CD4-positive, alpha-beta T cell (primary cell): ENCODE results near the gene TMC2. TPM values are rescaled to one million over a fixed set of nuclear protein-coding genes. Genes with fewer than 3 reads are reported as not detected.

Experiments used
- ATAC-seq: fragments of 200-7000 bp; cut with Tn5 transposase; one replicate; pipeline ENCODE4 v1.10.0; 2022; ENCODE audit warnings: mild to moderate bottlenecking; ENCODE audit not compliant: poor library complexity
- CTCF ChIA-PET: fragments of 350-600 bp; sonication (Branson Sonifier 250); formaldehyde crosslinking; loops from one replicate; lab custom pipeline; 2021; ENCODE audit warnings: antibody characterized with exemption, inconsistent platforms; lab: Charles Lee
- POLR2A ChIA-PET: fragments of 350-600 bp; sonication (Branson Sonifier 250); formaldehyde crosslinking; loops from one replicate; lab custom pipeline; 2021; ENCODE audit warnings: antibody characterized with exemption, inconsistent platforms; lab: Charles Lee
- DNase-seq, 14 experiments: peaks; one replicate each; pipeline ENCODE4 v3.0.0-alpha.2; 2013 to 2020; ENCODE audit warnings: mixed read lengths in 2 of 14
- H3K27ac ChIP-seq, 2 donors: one replicate each; pipeline versions ENCODE4 v1.5.1 to v1.7.0; 2013; ENCODE audit warnings: low read length in 2 of 2, low read depth in 1 of 2, mild to moderate bottlenecking in 1 of 2
- H3K27me3 ChIP-seq, 2 experiments: 1 replicate in 1 of 2; 2 replicates in 1 of 2; pipeline versions ENCODE4 v1.6.1 to v1.7.0; 2013; ENCODE audit warnings: low read length in 2 of 2, control low read depth in 1 of 2, mild to moderate bottlenecking in 1 of 2, moderate library complexity in 1 of 2; ENCODE audit not compliant: insufficient read depth in 2 of 2, control insufficient read depth in 1 of 2
- H3K36me3 ChIP-seq: one replicate; pipeline ENCODE4 v1.6.1; 2013; ENCODE audit warnings: low read length, control low read depth; ENCODE audit not compliant: insufficient read depth
- H3K4me1 ChIP-seq: one replicate; pipeline ENCODE4 v1.6.1; 2013; ENCODE audit warnings: low read length, control low read depth; ENCODE audit not compliant: insufficient read depth
- H3K4me3 ChIP-seq: one replicate; pipeline ENCODE4 v1.5.1; 2013; ENCODE audit warnings: mild to moderate bottlenecking, low read length, moderate library complexity
- H3K9me3 ChIP-seq, 2 experiments: 1 replicate in 1 of 2; 2 replicates in 1 of 2; pipeline versions ENCODE4 v1.6.1 to v1.7.0; 2013; ENCODE audit warnings: low read length in 2 of 2, mild to moderate bottlenecking in 2 of 2, control low read depth in 1 of 2, moderate library complexity in 1 of 2; ENCODE audit not compliant: control insufficient read depth in 1 of 2, insufficient read depth in 1 of 2
- H3K27ac Mint-ChIP-seq: one replicate; pipeline ENCODE4 v1.8.0; 2020; ENCODE audit warnings: mixed read lengths
- H3K27me3 Mint-ChIP-seq: one replicate; pipeline ENCODE4 v1.8.0; 2021; ENCODE audit warnings: mixed read lengths
- H3K36me3 Mint-ChIP-seq: one replicate; pipeline ENCODE4 v1.8.0; 2021; ENCODE audit warnings: low read depth, mixed read lengths
- H3K4me1 Mint-ChIP-seq: one replicate; pipeline ENCODE4 v1.8.0; 2021; ENCODE audit warnings: low read depth, mixed read lengths
- H3K4me3 Mint-ChIP-seq: one replicate; pipeline ENCODE4 v1.8.0; 2020; ENCODE audit warnings: mild to moderate bottlenecking, mixed read lengths
- H3K9me3 Mint-ChIP-seq: one replicate; pipeline ENCODE4 v1.8.0; 2020; ENCODE audit warnings: mixed read lengths
- intact Hi-C, 2 experiments: fragments of 100-400 bp; cut with DNase I in 1 of 2; cut with micrococcal nuclease in 1 of 2; formaldehyde crosslinking; loops; one replicate each; pipeline versions ENCODE4 v1.15.1 to v1.9.0; 2023 to 2025; cut with DNase I, micrococcal nuclease
- total RNA-seq, 174 experiments: library from RNA in 2 of 174; stranded (reverse) in 2 of 174; gene quantifications; one replicate each; pipeline ENCODE4 v1.2.3 and lab custom pipeline; 2021 to 2026
- TF ChIP-seq, protein P1 (sequence below): fragments of 200-600 bp; IDR thresholded peaks from one replicate; pipeline ENCODE4 v1.8.0; 2022; ENCODE audit warnings: antibody characterized with exemption, mild to moderate bottlenecking

The TMC2 gene
- total RNA-seq, 2 experiments from 2014 or later: not detected

DNA sequence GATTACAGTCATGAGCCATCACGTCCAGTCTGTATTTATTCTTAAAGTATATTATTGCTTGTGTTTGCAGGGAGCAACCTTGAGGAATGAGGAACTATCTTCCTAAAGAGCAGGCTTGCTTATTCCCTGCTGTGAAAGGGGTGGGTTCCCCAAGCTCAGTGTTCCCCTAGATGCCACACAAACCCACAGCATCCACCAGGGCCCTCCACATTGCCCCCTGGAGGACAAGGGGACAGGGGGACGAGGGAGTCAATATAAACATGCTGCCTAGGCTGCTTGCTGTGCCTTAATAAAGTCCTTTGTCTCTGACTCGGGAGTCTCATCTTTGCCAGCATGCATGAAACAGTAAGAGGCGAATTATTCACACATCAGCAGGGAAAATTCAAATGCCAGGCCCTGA, 135.6 kb downstream of the TMC2 start:
- Histone ChIP-seq H3K4me1 (no peaks in the 10 kb centered on the region), H3K27ac (no peak overlapping the region), H3K9me3 (no peaks in the 10 kb centered on the region), H3K36me3 (no peaks in the 10 kb centered on the region), H3K4me3 (no peak overlapping the region), H3K27me3 (no peaks in the 10 kb centered on the region)
- intact Hi-C loops: no loop called here
- no peak overlapping the region for H3K27ac Mint-ChIP-seq
- ATAC-seq (no peak), DNase-seq (no peak)
- H3K27me3 Mint-ChIP-seq: peaks cover 10% of the 10 kb centered on the region
- H3K9me3 Mint-ChIP-seq: no peaks in the 10 kb centered on the region
- ChIA-PET POLR2A (no interaction called here), CTCF (no interaction called here)
- no peaks in the 10 kb centered on the region for H3K4me1 Mint-ChIP-seq
- TF ChIP-seq, protein P1, sequence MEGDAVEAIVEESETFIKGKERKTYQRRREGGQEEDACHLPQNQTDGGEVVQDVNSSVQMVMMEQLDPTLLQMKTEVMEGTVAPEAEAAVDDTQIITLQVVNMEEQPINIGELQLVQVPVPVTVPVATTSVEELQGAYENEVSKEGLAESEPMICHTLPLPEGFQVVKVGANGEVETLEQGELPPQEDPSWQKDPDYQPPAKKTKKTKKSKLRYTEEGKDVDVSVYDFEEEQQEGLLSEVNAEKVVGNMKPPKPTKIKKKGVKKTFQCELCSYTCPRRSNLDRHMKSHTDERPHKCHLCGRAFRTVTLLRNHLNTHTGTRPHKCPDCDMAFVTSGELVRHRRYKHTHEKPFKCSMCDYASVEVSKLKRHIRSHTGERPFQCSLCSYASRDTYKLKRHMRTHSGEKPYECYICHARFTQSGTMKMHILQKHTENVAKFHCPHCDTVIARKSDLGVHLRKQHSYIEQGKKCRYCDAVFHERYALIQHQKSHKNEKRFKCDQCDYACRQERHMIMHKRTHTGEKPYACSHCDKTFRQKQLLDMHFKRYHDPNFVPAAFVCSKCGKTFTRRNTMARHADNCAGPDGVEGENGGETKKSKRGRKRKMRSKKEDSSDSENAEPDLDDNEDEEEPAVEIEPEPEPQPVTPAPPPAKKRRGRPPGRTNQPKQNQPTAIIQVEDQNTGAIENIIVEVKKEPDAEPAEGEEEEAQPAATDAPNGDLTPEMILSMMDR: no peak
- no peaks in the 10 kb centered on the region for H3K36me3 Mint-ChIP-seq
- H3K4me3 Mint-ChIP-seq: no peak overlapping the region

GRCh38 chr20:2672446-2672845, 136.1 kb downstream of the TMC2 start:
- Mint-ChIP-seq H3K27me3 (peaks cover 10% of the 10 kb centered on the region), H3K27ac (no peak overlapping the region), H3K9me3 (no peaks in the 10 kb centered on the region), H3K4me3 (no peak overlapping the region), H3K4me1 (no peaks in the 10 kb centered on the region), H3K36me3 (no peaks in the 10 kb centered on the region)
- no peak overlapping the region for H3K27ac ChIP-seq
- no peaks in the 10 kb centered on the region for H3K9me3 ChIP-seq
- no peaks in the 10 kb centered on the region for H3K36me3 ChIP-seq
- POLR2A ChIA-PET: no interaction called here
- CTCF ChIA-PET: no interaction called here
- no peak for DNase-seq
- intact Hi-C loops: no loop called here
- H3K27me3 ChIP-seq: no peaks in the 10 kb centered on the region
- H3K4me3 ChIP-seq: no peak overlapping the region
- TF ChIP-seq, protein P1: no peak
- no peak for ATAC-seq
- no peaks in the 10 kb centered on the region for H3K4me1 ChIP-seq

DNA sequence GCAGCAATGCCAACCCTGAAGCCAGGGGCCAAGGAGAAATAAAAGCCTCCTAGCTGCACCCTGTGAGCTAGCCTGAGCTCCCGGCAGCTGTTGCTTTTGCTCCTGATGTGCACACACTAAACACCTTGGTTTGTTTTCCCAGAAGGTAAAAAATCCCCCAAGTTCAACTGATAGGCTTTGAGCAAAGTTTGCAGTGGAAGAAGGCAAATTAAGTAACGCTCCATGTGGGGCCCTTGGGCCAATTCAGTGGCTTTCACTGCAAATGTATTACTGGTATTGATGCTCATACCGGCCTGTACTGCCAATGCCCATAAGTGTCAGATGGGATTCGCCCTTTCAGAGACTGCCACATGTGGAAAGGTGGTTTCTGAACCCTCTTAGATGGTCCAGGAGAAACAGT, 137.1 kb downstream of the TMC2 start:
- intact Hi-C loops: no loop called here
- no peaks in the 10 kb centered on the region for H3K36me3 ChIP-seq
- Mint-ChIP-seq H3K27me3 (peaks cover 10% of the 10 kb centered on the region), H3K36me3 (no peaks in the 10 kb centered on the region), H3K4me3 (no peak overlapping the region), H3K9me3 (no peaks in the 10 kb centered on the region), H3K4me1 (no peaks in the 10 kb centered on the region), H3K27ac (no peak overlapping the region)
- H3K27me3 ChIP-seq: no peaks in the 10 kb centered on the region
- no peak overlapping the region for H3K4me3 ChIP-seq
- H3K4me1 ChIP-seq: no peaks in the 10 kb centered on the region
- no peak for DNase-seq
- ATAC-seq: no peak
- no peak overlapping the region for H3K27ac ChIP-seq
- H3K9me3 ChIP-seq: no peaks in the 10 kb centered on the region
- ChIA-PET POLR2A (interaction anchor here (1.2 kb wide), 1 partner anchor 9 kb away, joined by 4 read pairs; the partner anchor contains the start of gene IDH3B), CTCF (no interaction called here)
- TF ChIP-seq, protein P1: no peak
